ENCODE data around the gene PDE6D. TPM values are rescaled to one million over a fixed set of nuclear protein-coding genes. Genes with fewer than 3 reads are reported as not detected.

The PDE6D gene
- total RNA-seq, 1 donor from 2014 or later: 23.6 TPM

DNA sequence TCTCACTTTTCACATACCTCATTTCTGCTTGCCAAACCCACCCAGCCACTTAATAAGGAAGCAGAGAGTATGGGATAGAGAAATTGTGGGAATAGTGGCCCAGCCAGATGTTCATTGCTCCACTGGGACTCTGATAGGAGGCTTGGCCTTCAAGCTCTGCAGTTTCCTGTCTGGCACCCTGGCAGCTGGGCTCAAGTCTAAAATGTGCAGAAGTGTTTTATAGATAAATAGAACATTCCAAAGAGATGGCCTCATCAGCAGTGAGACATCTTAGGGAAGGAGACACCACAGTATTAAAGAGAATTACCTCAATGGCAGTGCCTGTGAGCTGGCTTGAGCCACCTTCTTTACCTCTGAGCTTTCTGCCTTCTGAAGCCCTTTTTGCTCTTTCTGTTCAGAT lies 29.8 kb upstream of the PDE6D start:
- intact Hi-C loops (cut with DNase I): no loop called here
- Histone ChIP-seq H3K36me3 (peaks cover 0 to 31% of the 10 kb centered on the region in 2 donors), H3K27me3 (no peaks in the 10 kb centered on the region), H3K9me3 (no peaks in the 10 kb centered on the region), H3K27ac (no peak overlapping the region), H3K4me3 (no peak overlapping the region), H3K4me1 (no peaks in the 10 kb centered on the region)
- TF ChIP-seq POLR2AphosphoS5 (IDR thresholded peaks at IDR 0.05; ENCODE audit: insufficient read depth in 1 of 2, low read depth in 1 of 2): no peak
- TF ChIP-seq POLR2A (IDR thresholded peaks at IDR 0.05): no peak
- TF ChIP-seq, protein P1, sequence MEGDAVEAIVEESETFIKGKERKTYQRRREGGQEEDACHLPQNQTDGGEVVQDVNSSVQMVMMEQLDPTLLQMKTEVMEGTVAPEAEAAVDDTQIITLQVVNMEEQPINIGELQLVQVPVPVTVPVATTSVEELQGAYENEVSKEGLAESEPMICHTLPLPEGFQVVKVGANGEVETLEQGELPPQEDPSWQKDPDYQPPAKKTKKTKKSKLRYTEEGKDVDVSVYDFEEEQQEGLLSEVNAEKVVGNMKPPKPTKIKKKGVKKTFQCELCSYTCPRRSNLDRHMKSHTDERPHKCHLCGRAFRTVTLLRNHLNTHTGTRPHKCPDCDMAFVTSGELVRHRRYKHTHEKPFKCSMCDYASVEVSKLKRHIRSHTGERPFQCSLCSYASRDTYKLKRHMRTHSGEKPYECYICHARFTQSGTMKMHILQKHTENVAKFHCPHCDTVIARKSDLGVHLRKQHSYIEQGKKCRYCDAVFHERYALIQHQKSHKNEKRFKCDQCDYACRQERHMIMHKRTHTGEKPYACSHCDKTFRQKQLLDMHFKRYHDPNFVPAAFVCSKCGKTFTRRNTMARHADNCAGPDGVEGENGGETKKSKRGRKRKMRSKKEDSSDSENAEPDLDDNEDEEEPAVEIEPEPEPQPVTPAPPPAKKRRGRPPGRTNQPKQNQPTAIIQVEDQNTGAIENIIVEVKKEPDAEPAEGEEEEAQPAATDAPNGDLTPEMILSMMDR (IDR thresholded peaks at IDR 0.05): no peak
- no peak for DNase-seq (ENCODE audit: extremely low spot score in 2 of 2)

DNA sequence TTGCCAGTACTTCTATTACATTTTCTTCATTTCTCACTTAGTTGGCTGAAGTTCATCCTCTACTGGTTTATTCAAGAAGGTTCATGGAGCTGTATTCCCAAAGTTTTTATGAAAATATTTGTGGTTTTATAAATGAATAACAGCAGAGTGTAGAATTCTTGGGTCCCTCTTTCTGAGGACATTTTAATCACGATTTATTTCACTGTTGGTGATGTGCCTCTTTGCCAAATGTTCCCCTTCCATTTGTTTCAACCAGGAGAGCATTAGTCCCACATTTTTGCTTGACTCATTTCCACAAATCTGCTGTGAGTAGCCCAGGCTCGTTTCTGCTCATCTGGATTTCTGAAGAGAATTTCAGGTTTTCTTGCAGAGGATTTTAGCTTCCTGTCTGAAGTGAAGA lies 25.9 kb upstream of the PDE6D start:
- Histone ChIP-seq H3K4me3 (no peak overlapping the region), H3K27me3 (no peaks in the 10 kb centered on the region), H3K36me3 (peaks cover 0 to 33% of the 10 kb centered on the region in 2 donors), H3K9me3 (no peaks in the 10 kb centered on the region), H3K27ac (no peak overlapping the region), H3K4me1 (no peaks in the 10 kb centered on the region)
- intact Hi-C loops (cut with DNase I): no loop called here
- TF ChIP-seq POLR2AphosphoS5 (IDR thresholded peaks at IDR 0.05; ENCODE audit: insufficient read depth in 1 of 2, low read depth in 1 of 2) (no peak), POLR2A (IDR thresholded peaks at IDR 0.05) (no peak)
- TF ChIP-seq, protein P1 (IDR thresholded peaks at IDR 0.05): no peak
- no peak for DNase-seq (ENCODE audit: extremely low spot score in 2 of 2)

DNA sequence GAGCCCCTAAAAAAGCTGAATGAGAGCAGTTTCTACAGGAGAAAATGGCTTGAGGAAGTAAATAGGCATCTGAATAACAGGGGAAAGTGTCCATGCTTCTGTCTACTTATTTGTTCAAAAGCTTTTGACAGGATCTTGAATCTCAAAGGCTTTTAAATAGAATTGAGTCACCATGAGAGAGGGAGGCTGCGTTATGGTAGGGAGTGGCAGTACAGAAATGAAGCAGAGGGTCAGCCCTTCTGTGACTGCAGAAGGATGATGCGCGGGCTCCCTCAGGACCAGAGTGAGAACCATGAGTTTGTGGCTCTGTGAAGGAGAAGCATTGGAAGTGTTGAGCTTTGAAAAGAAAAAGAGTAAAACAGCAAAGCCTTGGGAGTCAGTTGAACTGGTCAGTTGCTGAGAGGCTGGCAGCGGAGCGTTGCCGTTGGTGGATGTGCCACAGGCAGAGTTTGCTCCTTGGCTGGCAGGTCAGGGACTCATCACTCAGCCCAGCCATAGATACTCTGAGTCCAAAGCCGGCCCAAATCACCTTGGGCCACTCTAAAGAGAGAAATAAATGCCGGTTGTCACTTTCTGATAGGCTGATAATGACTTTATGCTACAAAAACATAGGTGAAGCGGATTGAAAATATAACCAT lies 22.5 kb upstream of the PDE6D start:
- Histone ChIP-seq H3K27ac (no peak overlapping the region), H3K27me3 (no peaks in the 10 kb centered on the region), H3K4me3 (no peak overlapping the region), H3K4me1 (no peaks in the 10 kb centered on the region), H3K9me3 (no peaks in the 10 kb centered on the region), H3K36me3 (peaks cover 0 to 51% of the 10 kb centered on the region in 2 donors)
- no peak for DNase-seq (ENCODE audit: extremely low spot score in 2 of 2)
- TF ChIP-seq POLR2A (IDR thresholded peaks at IDR 0.05): no peak
- TF ChIP-seq, protein P1 (IDR thresholded peaks at IDR 0.05): no peak
- TF ChIP-seq POLR2AphosphoS5 (IDR thresholded peaks at IDR 0.05; ENCODE audit: insufficient read depth in 1 of 2, low read depth in 1 of 2): no peak
- intact Hi-C loops (cut with DNase I): no loop called here

DNA sequence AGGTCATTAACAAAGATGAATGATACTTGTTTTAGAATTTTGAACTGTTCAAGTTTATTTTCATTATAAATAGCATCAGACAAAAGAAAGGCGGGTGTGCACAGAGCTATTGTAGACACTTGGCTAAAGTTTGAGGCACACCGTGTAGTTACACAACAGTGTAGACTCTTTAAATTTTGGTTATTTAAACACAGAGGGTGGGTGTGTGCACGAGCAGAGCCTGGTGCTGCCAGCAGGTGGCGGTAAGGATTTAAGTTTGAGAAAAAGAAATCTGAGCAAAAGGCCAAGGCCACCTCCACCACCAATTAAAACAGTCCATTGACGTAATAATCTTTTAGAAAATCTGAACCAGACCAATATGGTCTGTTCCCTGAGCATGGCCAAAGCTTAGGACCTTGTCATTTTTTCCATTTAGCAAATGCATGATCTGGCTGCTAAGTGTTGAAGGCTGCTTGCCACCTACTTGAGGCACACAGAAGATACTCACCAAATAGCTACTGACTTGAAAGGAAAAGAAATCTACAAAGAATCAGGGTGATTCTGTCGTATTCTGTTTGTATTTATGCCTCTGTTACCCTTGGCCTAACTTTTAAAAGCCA lies 19.5 kb upstream of the PDE6D start:
- Histone ChIP-seq H3K4me1 (no peaks in the 10 kb centered on the region), H3K27ac (no peak overlapping the region), H3K4me3 (no peak overlapping the region), H3K27me3 (no peaks in the 10 kb centered on the region), H3K9me3 (no peaks in the 10 kb centered on the region), H3K36me3 (peaks cover 0 to 51% of the 10 kb centered on the region in 2 donors)
- intact Hi-C loops (cut with DNase I): no loop called here
- no peak for DNase-seq (ENCODE audit: extremely low spot score in 2 of 2)
- TF ChIP-seq, protein P1 (IDR thresholded peaks at IDR 0.05): no peak
- TF ChIP-seq POLR2AphosphoS5 (IDR thresholded peaks at IDR 0.05; ENCODE audit: insufficient read depth in 1 of 2, low read depth in 1 of 2): no peak
- no peak for TF ChIP-seq POLR2A (IDR thresholded peaks at IDR 0.05)

Measured in vagina (tissue), 2 donors.